ENCODE data around the gene ST7. TPM values are rescaled to one million over a fixed set of nuclear protein-coding genes. Genes with fewer than 3 reads are reported as not detected.

Gene ST7
- total RNA-seq, 1 donor from 2014 or later, result 18.9 TPM

GRCh38 chr7:117034851-117035464 is 81.7 kb downstream of the ST7 start:
- DNase-seq, result peak; percentile 87

GRCh38 chr7:117035465-117035862 is 82.2 kb downstream of the ST7 start:
- DNase-seq, result no peak

GRCh38 chr7:117036053-117036669 is 82.9 kb downstream of the ST7 start:
- peak; percentile 21 for DNase-seq

- no peak for DNase-seq
Measured at GRCh38 chr7:117036836-117037235, 83.5 kb downstream of the ST7 start.

GRCh38 chr7:117038408-117038807 is 85.1 kb downstream of the ST7 start:
- no peak for DNase-seq

- DNase-seq, result no peak
Measured at GRCh38 chr7:117041007-117041406, 87.7 kb downstream of the ST7 start.

- no peak for DNase-seq
Measured at GRCh38 chr7:117041822-117042221, 88.5 kb downstream of the ST7 start.

GRCh38 chr7:117043108-117043825 is 90.0 kb downstream of the ST7 start:
- no peak for DNase-seq

- no peak for DNase-seq
Measured at GRCh38 chr7:117044664-117045063, 91.4 kb downstream of the ST7 start.

GRCh38 chr7:117045927-117046710 is 92.8 kb downstream of the ST7 start:
- no peak for DNase-seq

- no peak for DNase-seq
Measured at GRCh38 chr7:117047496-117047895, 94.2 kb downstream of the ST7 start.

GRCh38 chr7:117048114-117048866 is 95.0 kb downstream of the ST7 start:
- peak; percentile 8 for DNase-seq

- DNase-seq, result peak; percentile 47
Measured at GRCh38 chr7:117048882-117049281, 95.6 kb downstream of the ST7 start.

GRCh38 chr7:117051808-117052207 is 98.5 kb downstream of the ST7 start:
- DNase-seq, result no peak

- DNase-seq, result no peak
Measured at GRCh38 chr7:117053432-117053831, 100.1 kb downstream of the ST7 start.

- DNase-seq, result no peak
Measured at GRCh38 chr7:117061751-117062150, 108.5 kb downstream of the ST7 start.

GRCh38 chr7:117062300-117062699 is 109.0 kb downstream of the ST7 start:
- no peak for DNase-seq

- DNase-seq, result no peak
Measured at GRCh38 chr7:117064688-117065087, 111.4 kb downstream of the ST7 start.

- no peak for DNase-seq
Measured at GRCh38 chr7:117065571-117066150, 112.4 kb downstream of the ST7 start.

- no peak for DNase-seq
Measured at GRCh38 chr7:117066668-117067067, 113.4 kb downstream of the ST7 start.

- no peak for DNase-seq
Measured at GRCh38 chr7:117067340-117067739, 114.0 kb downstream of the ST7 start.

- DNase-seq, result peak; percentile 40
Measured at GRCh38 chr7:117068511-117069145, 115.3 kb downstream of the ST7 start.

All from dermis blood vessel endothelial cell (primary cell).